T-helper 1 cell treated with Interleukin-12 subunit alpha and Interleukin-12 subunit beta and Interleukin-4 antibody, amounts not matched to agents 30 ng/mL and 1 ng/mL, for 36 hours (primary cell): ENCODE data around the gene ZNF66. TPM values are rescaled to one million over a fixed set of nuclear protein-coding genes. Genes with fewer than 3 reads are reported as not detected.
"Not testable (repeated sequence)": the region's sequence is repeated elsewhere in the genome, so short reads cannot be mapped to it uniquely, and the experiment has no call there.

ENCODE experiments used
- intact Hi-C: fragments of 100-400 bp; cut with micrococcal nuclease; formaldehyde crosslinking; loops from one replicate; pipeline ENCODE4 v1.15.1; 2024
- total RNA-seq: library from RNA; stranded (reverse); gene quantifications from 2 replicates; pipeline ENCODE4 v1.2.3, GENCODE V29; 2022

Gene ZNF66
- total RNA-seq, result 8.1 and 10.3 TPM in 2 replicates

- intact Hi-C loops, result loop anchor here (1.0 to 5.0 kb wide), 18 partner anchors 116 to 1076 kb away; partner anchors contain the start of genes ZNF100, ZNF429, ZNF43 and ZNF430
Measured at GRCh38 chr19:20776083-20777076, at the start of gene ZNF66. Gene ZNF66, plus strand, starts transcription at chr19:20776304. Its CDS starts 144 bp downstream, at chr19:20776448.

GRCh38 chr19:20750169-20750568 lies 25.9 kb upstream of the ZNF66 start:
- intact Hi-C loops, result not testable (repeated sequence)

- intact Hi-C loops, result not testable (repeated sequence)
Measured at GRCh38 chr19:20752291-20752690, 23.8 kb upstream of the ZNF66 start.

- intact Hi-C loops, result not testable (repeated sequence)
Measured at GRCh38 chr19:20769225-20769736, 6.8 kb upstream of the ZNF66 start.

- intact Hi-C loops, result no loop called here
Measured at GRCh38 chr19:20787786-20788185, 11.7 kb downstream of the ZNF66 start.

GRCh38 chr19:20791806-20792205 lies 15.7 kb downstream of the ZNF66 start:
- intact Hi-C loops, result no loop called here

GRCh38 chr19:20806311-20807262 lies 30.5 kb downstream of the ZNF66 start:
- intact Hi-C loops, result not testable (repeated sequence)

GRCh38 chr19:20840371-20840770 lies 64.3 kb downstream of the ZNF66 start:
- intact Hi-C loops, result no loop called here

Other genes starting within 250 kb of the ZNF66 start
- gene ZNF737, start 210.5 kb upstream of the ZNF66 start, total RNA-seq, result 10.5 and 10.7 TPM in 2 replicates
- gene ZNF626, start 114.7 kb upstream of the ZNF66 start, total RNA-seq, result 2.5 and 3.0 TPM in 2 replicates
- 10.4 and 11.9 TPM in 2 replicates for gene ZNF85, start 146.9 kb downstream of the ZNF66 start, total RNA-seq
- gene ZNF430, start 244.4 kb downstream of the ZNF66 start, total RNA-seq, result 23.6 and 26.2 TPM in 2 replicates